Measurements from ENCODE around the gene NR2F1-AS1. TPM values are rescaled to one million over a fixed set of nuclear protein-coding genes. Genes with fewer than 3 reads are reported as not detected.

The NR2F1-AS1 gene
- 11.9 to 13.6 TPM (median 13.4 TPM) in 3 replicates for total RNA-seq

DNA sequence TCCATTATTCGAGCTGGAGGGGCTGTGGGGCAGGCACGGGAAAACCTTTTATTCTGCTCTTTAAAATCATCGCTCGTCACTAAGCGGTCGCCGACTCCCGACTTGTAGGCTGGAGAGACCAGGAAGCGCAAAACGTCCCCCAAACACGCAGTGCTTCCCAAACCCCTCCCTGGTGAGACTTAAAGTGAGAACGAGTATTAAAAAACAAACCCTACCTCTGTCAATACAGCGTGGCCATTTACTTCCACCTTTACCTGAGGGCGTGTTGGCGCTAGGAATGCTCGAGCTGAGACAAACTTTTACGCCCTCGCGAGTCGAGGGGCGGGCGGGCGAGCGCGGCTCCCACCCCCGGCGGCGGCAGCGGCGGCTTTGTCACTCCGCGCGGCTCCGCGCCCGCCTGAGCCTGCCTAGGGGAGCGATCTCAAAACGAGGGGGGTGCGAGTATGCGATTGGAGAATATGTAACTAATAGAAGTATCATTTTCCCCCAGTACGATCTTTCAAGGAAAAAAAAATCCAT is at the start of gene NR2F1-AS1:
Gene NR2F1-AS1 (minus strand): TSS at position 293 of the 519 bp plus-strand sequence.
- DNase-seq (ENCODE audit: low spot score in 2 of 2, unreplicated experiment in 2 of 2): peak in 1 of 2 experiments; percentile 64
- TF ChIP-seq, protein P1, sequence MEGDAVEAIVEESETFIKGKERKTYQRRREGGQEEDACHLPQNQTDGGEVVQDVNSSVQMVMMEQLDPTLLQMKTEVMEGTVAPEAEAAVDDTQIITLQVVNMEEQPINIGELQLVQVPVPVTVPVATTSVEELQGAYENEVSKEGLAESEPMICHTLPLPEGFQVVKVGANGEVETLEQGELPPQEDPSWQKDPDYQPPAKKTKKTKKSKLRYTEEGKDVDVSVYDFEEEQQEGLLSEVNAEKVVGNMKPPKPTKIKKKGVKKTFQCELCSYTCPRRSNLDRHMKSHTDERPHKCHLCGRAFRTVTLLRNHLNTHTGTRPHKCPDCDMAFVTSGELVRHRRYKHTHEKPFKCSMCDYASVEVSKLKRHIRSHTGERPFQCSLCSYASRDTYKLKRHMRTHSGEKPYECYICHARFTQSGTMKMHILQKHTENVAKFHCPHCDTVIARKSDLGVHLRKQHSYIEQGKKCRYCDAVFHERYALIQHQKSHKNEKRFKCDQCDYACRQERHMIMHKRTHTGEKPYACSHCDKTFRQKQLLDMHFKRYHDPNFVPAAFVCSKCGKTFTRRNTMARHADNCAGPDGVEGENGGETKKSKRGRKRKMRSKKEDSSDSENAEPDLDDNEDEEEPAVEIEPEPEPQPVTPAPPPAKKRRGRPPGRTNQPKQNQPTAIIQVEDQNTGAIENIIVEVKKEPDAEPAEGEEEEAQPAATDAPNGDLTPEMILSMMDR (IDR thresholded peaks at IDR 0.05; ENCODE audit: unreplicated experiment): no peak
- no peak within 1 kb of the TSS for H3K4me3 Mint-ChIP-seq
- no peaks in the 10 kb centered on the region for H3K36me3 Mint-ChIP-seq
- peaks cover 35% of the 10 kb centered on the region for H3K27me3 Mint-ChIP-seq (ENCODE audit: low read depth)
- H3K9me3 Mint-ChIP-seq: no peaks in the 10 kb centered on the region
- peaks cover 25% of the 10 kb centered on the region for H3K4me1 Mint-ChIP-seq
- peak within 1 kb of the TSS; percentile 35 for H3K27ac Mint-ChIP-seq

DNA sequence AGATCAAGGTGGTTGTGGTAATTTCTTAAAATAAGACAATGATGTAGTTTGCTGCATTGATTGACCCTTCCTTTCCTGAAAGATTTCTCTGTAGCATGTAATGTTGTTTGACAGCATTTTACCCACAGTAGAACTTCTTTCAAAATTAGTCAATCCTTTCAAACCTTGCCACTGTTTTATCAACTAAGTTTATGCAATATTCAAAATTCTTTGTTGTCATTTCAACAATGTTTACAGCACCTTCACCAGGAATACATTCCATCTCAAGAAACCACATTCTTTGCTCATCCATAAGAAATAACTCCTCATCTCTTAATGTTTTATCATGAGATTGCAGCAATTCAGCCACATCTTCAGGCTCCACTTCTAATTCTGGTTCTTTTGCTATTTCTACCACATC is 45.8 kb upstream of the NR2F1-AS1 start:
- DNase-seq (ENCODE audit: low spot score in 2 of 2, unreplicated experiment in 2 of 2): no peak
- H3K36me3 Mint-ChIP-seq: peaks cover 3% of the 10 kb centered on the region
- H3K27ac Mint-ChIP-seq: no peak overlapping the region
- TF ChIP-seq, protein P1 (IDR thresholded peaks at IDR 0.05; ENCODE audit: unreplicated experiment): no peak
- H3K27me3 Mint-ChIP-seq (ENCODE audit: low read depth): peaks cover 30% of the 10 kb centered on the region
- H3K4me3 Mint-ChIP-seq: no peak overlapping the region
- H3K4me1 Mint-ChIP-seq: no peaks in the 10 kb centered on the region
- peaks cover 6% of the 10 kb centered on the region for H3K9me3 Mint-ChIP-seq

DNA sequence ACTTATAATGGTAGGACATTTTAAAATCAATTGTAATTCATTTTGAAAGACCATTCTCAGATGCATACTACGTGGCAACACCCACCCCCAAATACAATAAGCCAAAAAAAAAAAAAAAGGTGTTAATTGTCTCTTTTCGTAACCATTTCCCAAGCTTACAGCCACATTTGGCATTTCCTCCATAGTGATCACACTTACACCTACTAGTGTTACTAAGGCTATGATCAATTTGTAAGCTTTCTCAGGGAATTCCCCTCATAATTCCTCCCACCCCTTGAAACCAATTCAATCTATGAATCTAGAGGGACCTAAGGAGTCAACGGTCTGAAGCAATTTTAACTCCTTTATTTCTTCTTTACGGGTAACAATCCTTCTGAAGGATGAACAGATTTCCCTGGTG is 42.1 kb upstream of the NR2F1-AS1 start:
- no peak overlapping the region for H3K27ac Mint-ChIP-seq
- DNase-seq (ENCODE audit: low spot score in 2 of 2, unreplicated experiment in 2 of 2): no peak
- H3K4me3 Mint-ChIP-seq: no peak overlapping the region
- H3K27me3 Mint-ChIP-seq (ENCODE audit: low read depth): peaks cover 61% of the 10 kb centered on the region
- no peaks in the 10 kb centered on the region for H3K36me3 Mint-ChIP-seq
- H3K9me3 Mint-ChIP-seq: no peaks in the 10 kb centered on the region
- H3K4me1 Mint-ChIP-seq: peaks cover 6% of the 10 kb centered on the region
- TF ChIP-seq, protein P1 (IDR thresholded peaks at IDR 0.05; ENCODE audit: unreplicated experiment): no peak

DNA sequence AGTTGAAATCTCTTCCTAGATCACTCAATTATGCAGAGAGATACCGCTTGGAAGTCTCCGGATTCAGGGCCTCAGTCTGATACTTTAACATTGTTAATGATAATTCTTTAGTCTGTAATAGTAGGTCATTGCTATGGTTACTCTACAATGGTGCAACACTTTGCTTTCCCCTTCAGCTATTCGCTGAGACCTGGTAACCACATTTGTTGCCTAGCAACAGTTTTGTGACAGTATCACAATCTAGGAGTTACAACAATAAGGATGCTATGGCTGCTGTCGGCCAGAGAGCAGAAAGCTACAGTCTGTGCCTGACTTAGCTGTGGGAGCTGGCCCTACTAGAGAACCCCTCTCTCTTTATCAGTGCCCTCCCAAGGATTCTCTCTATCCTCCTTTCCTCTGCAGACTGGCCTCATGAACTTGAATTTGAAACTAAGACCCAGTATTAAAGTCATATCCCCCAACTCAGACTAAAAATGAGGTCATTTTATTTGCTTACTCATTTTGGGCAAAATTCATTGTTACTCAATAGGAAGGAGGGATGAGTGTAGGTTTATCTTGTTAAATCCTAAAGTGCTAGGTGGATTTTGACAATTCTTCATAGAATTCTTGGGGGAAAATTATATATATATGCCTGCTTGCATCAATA is 41.3 kb upstream of the NR2F1-AS1 start:
- H3K9me3 Mint-ChIP-seq: no peaks in the 10 kb centered on the region

DNA sequence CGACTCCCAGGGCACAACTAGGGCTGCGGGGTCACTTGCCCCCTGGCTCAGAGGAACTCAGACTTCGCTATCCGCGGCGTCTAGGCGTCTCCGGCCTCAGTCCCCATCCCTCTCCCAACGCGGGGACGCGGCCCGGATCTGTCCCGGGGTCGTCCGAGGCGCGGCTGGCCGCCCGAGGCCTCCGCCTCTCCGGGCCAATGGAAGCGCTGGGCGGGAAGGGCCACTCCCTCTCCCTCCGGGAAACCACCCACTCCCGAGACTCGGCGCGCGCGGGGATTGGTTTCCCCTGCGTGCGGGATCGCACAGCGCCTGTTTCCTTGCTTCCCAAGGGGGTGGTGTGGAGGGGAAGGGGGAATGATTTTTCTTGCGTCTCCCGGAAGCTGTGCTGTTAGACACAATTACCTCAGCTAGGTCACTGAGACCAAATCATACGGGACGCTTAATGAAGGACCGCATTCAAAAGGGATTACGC is 40.3 kb upstream of the NR2F1-AS1 start:
- Mint-ChIP-seq H3K36me3 (no peaks in the 10 kb centered on the region), H3K4me1 (peaks cover 6% of the 10 kb centered on the region), H3K4me3 (peak overlapping the region; percentile 70), H3K27me3 (ENCODE audit: low read depth) (peaks cover 79% of the 10 kb centered on the region), H3K9me3 (no peaks in the 10 kb centered on the region), H3K27ac (no peak overlapping the region)
- DNase-seq (ENCODE audit: low spot score in 2 of 2, unreplicated experiment in 2 of 2): peak in 1 of 2 experiments; percentile 66
- TF ChIP-seq, protein P1 (IDR thresholded peaks at IDR 0.05; ENCODE audit: unreplicated experiment): no peak

More for the DNA sequence above, 41.3 kb upstream of the NR2F1-AS1 start:
- H3K4me3 Mint-ChIP-seq: peak overlapping the region; percentile 12
- H3K36me3 Mint-ChIP-seq: no peaks in the 10 kb centered on the region
- peaks cover 69% of the 10 kb centered on the region for H3K27me3 Mint-ChIP-seq (ENCODE audit: low read depth)
- DNase-seq (ENCODE audit: low spot score in 2 of 2, unreplicated experiment in 2 of 2): no peak
- peaks cover 6% of the 10 kb centered on the region for H3K4me1 Mint-ChIP-seq
- no peak overlapping the region for H3K27ac Mint-ChIP-seq
- TF ChIP-seq, protein P1 (IDR thresholded peaks at IDR 0.05; ENCODE audit: unreplicated experiment): no peak
